ENCODE data around the gene CCDC69.
"Not testable (repeated sequence)": the region's sequence is repeated elsewhere in the genome, so short reads cannot be mapped to it uniquely, and the experiment has no call there.

Gene CCDC69

DNA sequence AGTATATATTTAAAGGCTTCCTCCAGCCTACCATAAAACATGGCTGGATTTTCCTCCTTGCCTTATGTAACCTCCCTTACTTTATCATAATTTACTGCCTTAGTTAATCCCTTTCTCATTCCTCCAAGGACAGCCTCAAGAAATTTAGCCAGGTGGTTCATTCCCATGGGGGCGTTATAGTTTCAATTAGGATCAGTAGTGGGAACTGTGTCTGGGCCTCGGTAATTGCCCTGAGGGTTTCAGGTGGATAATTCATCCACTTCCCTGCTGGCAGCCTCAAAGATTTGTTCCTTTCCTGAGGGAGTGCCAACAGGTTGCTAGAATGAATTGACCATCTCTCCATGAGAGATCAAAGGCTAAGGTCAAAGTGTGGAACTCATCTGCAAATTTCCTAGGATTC lies 24.8 kb upstream of the CCDC69 start:
- DNase-seq (ENCODE audit: low read depth, low spot score): no peak
- in situ Hi-C loops (cut with HindIII; ENCODE audit: low sequenced_read_pairs): no loop called here
- TF ChIP-seq, protein P1, sequence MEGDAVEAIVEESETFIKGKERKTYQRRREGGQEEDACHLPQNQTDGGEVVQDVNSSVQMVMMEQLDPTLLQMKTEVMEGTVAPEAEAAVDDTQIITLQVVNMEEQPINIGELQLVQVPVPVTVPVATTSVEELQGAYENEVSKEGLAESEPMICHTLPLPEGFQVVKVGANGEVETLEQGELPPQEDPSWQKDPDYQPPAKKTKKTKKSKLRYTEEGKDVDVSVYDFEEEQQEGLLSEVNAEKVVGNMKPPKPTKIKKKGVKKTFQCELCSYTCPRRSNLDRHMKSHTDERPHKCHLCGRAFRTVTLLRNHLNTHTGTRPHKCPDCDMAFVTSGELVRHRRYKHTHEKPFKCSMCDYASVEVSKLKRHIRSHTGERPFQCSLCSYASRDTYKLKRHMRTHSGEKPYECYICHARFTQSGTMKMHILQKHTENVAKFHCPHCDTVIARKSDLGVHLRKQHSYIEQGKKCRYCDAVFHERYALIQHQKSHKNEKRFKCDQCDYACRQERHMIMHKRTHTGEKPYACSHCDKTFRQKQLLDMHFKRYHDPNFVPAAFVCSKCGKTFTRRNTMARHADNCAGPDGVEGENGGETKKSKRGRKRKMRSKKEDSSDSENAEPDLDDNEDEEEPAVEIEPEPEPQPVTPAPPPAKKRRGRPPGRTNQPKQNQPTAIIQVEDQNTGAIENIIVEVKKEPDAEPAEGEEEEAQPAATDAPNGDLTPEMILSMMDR (IDR thresholded peaks at IDR 0.05; ENCODE audit: low read depth, low read length): no peak
- no peak overlapping the region for H3K4me3 ChIP-seq (ENCODE audit: low read depth, low read length)

- H3K4me3 ChIP-seq (ENCODE audit: low read depth, low read length): no peak overlapping the region
- in situ Hi-C loops (cut with HindIII; ENCODE audit: low sequenced_read_pairs): no loop called here
- no peak for DNase-seq (ENCODE audit: low read depth, low spot score)
- TF ChIP-seq, protein P1 (IDR thresholded peaks at IDR 0.05; ENCODE audit: low read depth, low read length): no peak
These were observed 21.9 kb upstream of the CCDC69 start for GRCh38 chr5:151245680-151246219.

GRCh38 chr5:151244206-151244605 lies 20.3 kb upstream of the CCDC69 start:
- no peak for DNase-seq (ENCODE audit: low read depth, low spot score)
- in situ Hi-C loops (cut with HindIII; ENCODE audit: low sequenced_read_pairs): no loop called here
- H3K4me3 ChIP-seq (ENCODE audit: low read depth, low read length): no peak overlapping the region
- TF ChIP-seq, protein P1 (IDR thresholded peaks at IDR 0.05; ENCODE audit: low read depth, low read length): no peak

- TF ChIP-seq, protein P1 (IDR thresholded peaks at IDR 0.05; ENCODE audit: low read depth, low read length): no peak
These were observed 19.7 kb upstream of the CCDC69 start for GRCh38 chr5:151243564-151243963.

GRCh38 chr5:151243127-151243526 lies 19.2 kb upstream of the CCDC69 start:
- no peak overlapping the region for H3K4me3 ChIP-seq (ENCODE audit: low read depth, low read length)
- in situ Hi-C loops (cut with HindIII; ENCODE audit: low sequenced_read_pairs): no loop called here
- TF ChIP-seq, protein P1 (IDR thresholded peaks at IDR 0.05; ENCODE audit: low read depth, low read length): no peak
- DNase-seq (ENCODE audit: low read depth, low spot score): no peak

More at GRCh38 chr5:151243564-151243963, 19.7 kb upstream of the CCDC69 start:
- no peak for DNase-seq (ENCODE audit: low read depth, low spot score)
- in situ Hi-C loops (cut with HindIII; ENCODE audit: low sequenced_read_pairs): no loop called here
- H3K4me3 ChIP-seq (ENCODE audit: low read depth, low read length): no peak overlapping the region

DNA sequence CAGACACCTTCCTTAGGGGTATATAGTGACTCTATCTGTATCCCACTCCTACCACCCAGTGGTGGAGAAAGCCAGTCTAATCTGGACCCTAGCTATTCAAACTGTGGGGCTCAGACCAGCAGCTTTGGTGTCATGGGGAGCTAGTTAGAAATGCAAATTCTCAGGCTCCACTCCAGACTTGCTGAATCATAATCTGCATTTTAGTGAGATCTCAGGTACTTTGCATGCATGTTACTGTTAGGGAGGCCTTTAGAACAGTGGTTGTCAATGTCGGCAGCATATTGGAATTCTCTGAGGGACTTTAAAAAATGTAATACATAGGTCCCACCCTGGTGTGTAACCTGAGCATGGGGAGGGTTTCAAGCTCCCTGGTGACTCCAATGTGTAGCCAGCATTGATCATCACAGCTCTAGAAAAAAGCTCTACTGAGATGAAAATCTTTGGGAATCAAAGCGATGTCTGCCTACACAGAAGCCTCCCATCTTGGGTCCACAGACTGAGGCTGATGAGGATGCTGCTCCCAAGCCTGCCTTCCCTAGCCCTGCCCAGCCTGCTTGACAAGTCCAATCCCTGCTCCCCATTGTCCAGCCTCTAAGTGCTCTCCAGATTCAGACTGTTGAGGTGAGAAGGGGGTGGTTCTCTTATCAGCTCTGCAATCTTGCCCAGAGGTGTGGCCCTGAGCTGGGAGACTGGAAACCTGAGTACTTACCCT lies 17.2 kb upstream of the CCDC69 start:
- in situ Hi-C loops (cut with HindIII; ENCODE audit: low sequenced_read_pairs): no loop called here
- DNase-seq (ENCODE audit: low read depth, low spot score): no peak
- TF ChIP-seq, protein P1 (IDR thresholded peaks at IDR 0.05; ENCODE audit: low read depth, low read length): no peak
- no peak overlapping the region for H3K4me3 ChIP-seq (ENCODE audit: low read depth, low read length)

DNA sequence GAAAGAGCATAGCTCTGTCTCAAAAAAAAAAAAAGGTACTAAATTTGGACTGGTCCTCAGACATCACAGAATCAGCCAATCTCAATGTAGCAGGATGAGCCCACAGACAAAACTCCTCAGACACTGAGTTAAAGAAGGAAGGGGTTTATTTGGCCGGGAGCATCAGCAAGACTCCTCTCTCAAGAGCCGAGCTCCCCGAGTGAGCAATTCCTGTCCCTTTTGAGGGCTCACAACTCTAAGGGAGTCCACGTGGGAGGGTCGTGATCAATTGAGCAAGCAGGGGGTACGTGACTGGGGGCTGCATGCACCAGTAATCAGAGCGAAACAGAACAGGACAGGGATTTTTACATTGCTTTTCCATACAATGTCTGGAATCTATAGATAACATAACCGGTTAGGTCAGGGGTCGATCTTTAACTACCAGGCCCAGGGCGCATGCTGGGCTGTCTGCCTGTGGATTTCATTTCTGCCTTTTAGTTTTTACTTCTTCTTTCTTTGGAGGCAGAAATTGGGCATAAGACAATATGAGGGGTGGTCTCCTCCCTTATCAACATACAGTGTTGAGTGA lies 16.5 kb upstream of the CCDC69 start:
- H3K4me3 ChIP-seq (ENCODE audit: low read depth, low read length); in situ Hi-C loops (cut with HindIII; ENCODE audit: low sequenced_read_pairs); DNase-seq (ENCODE audit: low read depth, low spot score): not testable (repeated sequence)
